ENCODE measurements around the gene APC. TPM values are rescaled to one million over a fixed set of nuclear protein-coding genes. Genes with fewer than 3 reads are reported as not detected.

Gene APC
- 67.9 and 80.6 TPM in 2 replicates for total RNA-seq

DNA sequence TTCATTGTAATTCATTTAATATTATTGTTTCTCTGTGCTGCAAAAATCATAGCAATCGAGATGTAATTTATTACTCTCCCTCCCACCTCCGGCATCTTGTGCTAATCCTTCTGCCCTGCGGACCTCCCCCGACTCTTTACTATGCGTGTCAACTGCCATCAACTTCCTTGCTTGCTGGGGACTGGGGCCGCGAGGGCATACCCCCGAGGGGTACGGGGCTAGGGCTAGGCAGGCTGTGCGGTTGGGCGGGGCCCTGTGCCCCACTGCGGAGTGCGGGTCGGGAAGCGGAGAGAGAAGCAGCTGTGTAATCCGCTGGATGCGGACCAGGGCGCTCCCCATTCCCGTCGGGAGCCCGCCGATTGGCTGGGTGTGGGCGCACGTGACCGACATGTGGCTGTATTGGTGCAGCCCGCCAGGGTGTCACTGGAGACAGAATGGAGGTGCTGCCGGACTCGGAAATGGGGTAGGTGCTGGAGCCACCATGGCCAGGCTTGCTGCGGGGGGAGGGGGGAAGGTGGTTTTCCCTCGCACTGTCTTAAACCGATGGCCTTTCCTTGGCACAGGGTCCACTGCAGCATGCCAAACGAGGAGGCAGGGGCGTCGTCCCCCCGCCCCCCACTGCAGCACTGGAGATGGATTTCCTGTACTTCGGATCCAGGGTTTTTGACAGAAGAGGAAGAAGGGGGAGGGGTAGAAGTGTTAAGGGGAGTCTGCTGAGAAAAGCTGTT is at the start of gene APC:
APC (plus strand) TSS at position 423 of the 728 bp plus-strand sequence. CDS start 17,006 bp downstream, outside the sequence.

DNA sequence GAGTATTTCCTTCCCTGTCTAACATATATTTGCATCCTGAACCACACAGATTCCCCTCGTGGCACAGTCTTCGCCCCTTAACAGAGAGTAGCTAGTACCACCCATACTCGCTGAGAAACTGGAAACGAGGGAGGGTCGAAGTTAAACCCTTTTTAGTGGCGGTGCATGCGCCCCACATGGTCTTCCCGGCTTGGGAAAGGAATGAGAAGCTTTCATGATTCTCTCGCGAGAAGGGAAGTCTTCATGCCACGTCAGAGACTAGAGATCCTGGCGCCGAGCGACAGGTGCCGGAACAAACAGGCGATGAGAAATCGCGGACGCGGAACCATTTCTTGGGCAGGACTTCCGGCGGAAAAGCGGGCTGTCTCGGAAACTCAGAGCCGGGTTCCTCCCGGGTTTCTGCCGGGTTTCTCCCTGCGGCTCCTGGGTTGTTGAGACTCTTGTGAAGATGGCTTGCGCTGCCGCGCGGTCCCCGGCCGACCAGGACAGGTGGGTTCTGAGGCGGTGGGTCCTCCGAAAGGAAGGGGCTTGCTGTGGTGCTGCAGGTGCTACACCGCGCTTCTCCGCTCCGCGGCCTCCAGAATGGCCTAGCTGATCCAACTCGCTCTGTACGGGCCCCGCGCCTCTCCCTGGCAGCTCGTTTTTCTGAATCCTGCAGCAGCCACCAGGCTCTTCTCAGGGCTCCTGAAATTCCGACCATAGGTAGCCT is 123.4 kb downstream of the APC start, which contains the start of gene SRP19:
SRP19 (plus strand) TSS at position 359 of the 709 bp plus-strand sequence; CDS start at position 449, 90 bp downstream.

Other genes starting within 250 kb of the APC start
- gene SRP19, start 123.4 kb downstream of the APC start, total RNA-seq, result 88.4 and 99.7 TPM in 2 replicates
- 39.6 and 43.1 TPM in 2 replicates for gene REEP5, start 184.3 kb downstream of the APC start, total RNA-seq
- 26.6 and 30.7 TPM in 2 replicates for gene DCP2, start 238.9 kb downstream of the APC start, total RNA-seq